IPS-20b (cell line): Measurements from ENCODE around the gene NTRK2.

ENCODE experiments used
- H3K27ac ChIP-seq: one replicate; pipeline ENCODE4 v1.5.1; 2013; ENCODE audit warnings: low read length
- H3K27me3 ChIP-seq: 2 replicates; pipeline ENCODE4 v1.6.1; 2013; ENCODE audit warnings: mild to moderate bottlenecking, low read length, inconsistent platforms; ENCODE audit not compliant: insufficient read depth
- H3K36me3 ChIP-seq: 2 replicates; pipeline ENCODE4 v1.6.1; 2013; ENCODE audit warnings: low read depth, mild to moderate bottlenecking, inconsistent platforms, low read length, moderate library complexity; ENCODE audit not compliant: insufficient read depth
- H3K4me1 ChIP-seq: 2 replicates; pipeline ENCODE4 v1.6.1; 2013; ENCODE audit warnings: mild to moderate bottlenecking, control low read depth, inconsistent platforms, low read length, moderate library complexity; ENCODE audit not compliant: insufficient read depth
- H3K4me3 ChIP-seq: 2 replicates; pipeline ENCODE4 v1.5.1; 2013; ENCODE audit warnings: mild to moderate bottlenecking, low read length, inconsistent platforms
- H3K9ac ChIP-seq: 2 replicates; pipeline ENCODE4 v1.6.1; 2013; ENCODE audit warnings: low read depth, mild to moderate bottlenecking, inconsistent platforms, low read length, moderate library complexity
- H3K9me3 ChIP-seq: 2 replicates; pipeline ENCODE4 v1.6.1; 2013; ENCODE audit warnings: mild to moderate bottlenecking, low read depth, low read length, inconsistent platforms; ENCODE audit not compliant: insufficient read depth

NTRK2 gene

GRCh38 chr9:84932915-84933527, 263.5 kb downstream of the NTRK2 start:
- H3K4me3 ChIP-seq: no peak overlapping the region
- H3K9ac ChIP-seq: no peak overlapping the region
- no peaks in the 10 kb centered on the region for H3K27me3 ChIP-seq
- H3K36me3 ChIP-seq: no peaks in the 10 kb centered on the region
- H3K27ac ChIP-seq: no peak overlapping the region
- H3K9me3 ChIP-seq: no peaks in the 10 kb centered on the region
- H3K4me1 ChIP-seq: peaks cover 10% of the 10 kb centered on the region; the same call in 1 of the 2 replicates

DNA sequence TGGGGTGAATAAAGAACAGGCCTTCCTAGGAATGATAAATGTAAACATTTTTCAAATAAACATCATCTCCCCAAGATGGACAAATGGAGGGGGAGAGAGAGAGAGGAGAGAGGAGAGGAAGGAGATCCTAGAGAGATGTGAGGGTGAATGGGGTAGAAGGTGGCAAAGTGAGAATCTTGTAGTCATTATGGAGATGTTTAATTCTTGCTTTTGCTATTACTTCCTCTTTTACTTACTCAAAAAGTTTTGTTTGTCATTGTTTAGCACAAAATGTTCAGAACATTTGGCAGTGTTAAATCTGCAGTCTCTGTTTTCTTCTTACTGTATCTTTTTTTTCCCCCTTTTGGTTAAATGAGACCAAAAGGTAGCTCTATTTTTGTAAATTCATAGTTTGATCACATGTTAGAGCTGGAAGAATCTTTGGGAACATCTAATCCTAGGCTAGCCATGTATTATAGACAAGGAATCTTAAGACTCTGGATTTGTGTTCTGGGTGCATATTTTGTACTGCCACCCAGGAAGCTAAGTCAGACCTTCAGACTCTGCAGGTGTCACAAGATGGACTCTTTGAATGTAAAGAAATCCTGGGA, 266.1 kb downstream of the NTRK2 start:
- Histone ChIP-seq H3K9me3 (no peaks in the 10 kb centered on the region), H3K36me3 (no peaks in the 10 kb centered on the region), H3K4me1 (peaks cover 10% of the 10 kb centered on the region; the same call in 1 of the 2 replicates), H3K27me3 (no peaks in the 10 kb centered on the region), H3K4me3 (no peak overlapping the region), H3K27ac (no peak overlapping the region), H3K9ac (no peak overlapping the region)

DNA sequence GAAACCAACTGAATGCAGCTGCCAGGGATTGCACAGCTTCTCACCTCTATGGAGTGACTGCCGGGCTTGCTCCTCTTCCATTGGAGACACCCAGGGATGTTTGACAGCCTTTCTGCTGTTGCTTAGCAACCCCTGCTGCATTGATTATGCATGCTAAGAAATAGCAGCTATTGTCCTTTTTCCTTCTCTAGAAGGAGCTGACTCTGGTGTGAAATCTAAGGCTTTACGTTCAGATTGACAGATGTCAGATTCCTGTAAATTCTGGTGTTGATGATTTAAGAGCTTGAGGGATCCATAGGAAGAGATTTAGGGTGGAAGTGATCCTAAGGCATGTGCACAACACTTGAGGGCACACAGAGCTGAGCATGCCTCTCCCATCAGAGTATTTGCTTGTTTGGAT, 267.7 kb downstream of the NTRK2 start:
- Histone ChIP-seq H3K9ac (no peak overlapping the region), H3K27ac (no peak overlapping the region), H3K9me3 (no peaks in the 10 kb centered on the region), H3K27me3 (no peaks in the 10 kb centered on the region), H3K4me1 (peaks cover 10% of the 10 kb centered on the region; the same call in 1 of the 2 replicates), H3K4me3 (no peak overlapping the region), H3K36me3 (no peaks in the 10 kb centered on the region)

DNA sequence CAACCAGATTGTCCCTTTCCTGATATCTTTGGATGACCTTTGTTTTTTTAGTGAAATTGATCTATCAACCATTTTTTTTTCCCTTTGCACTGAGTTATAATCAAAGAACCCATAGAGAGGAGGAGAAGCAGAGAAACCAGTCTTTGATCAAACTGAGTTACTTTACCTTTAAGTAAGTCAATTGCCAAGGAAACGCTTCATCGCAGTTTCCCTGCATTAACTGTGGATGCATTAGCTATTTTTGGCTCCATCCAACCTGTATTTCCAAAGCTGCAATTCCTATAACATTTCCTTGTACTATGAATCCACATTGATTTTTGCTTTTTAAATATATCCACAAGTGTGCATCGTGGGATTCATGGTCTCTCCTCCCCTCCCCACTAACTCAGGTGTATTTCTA, 268.1 kb downstream of the NTRK2 start:
- Histone ChIP-seq H3K9me3 (no peaks in the 10 kb centered on the region), H3K4me1 (peaks cover 10% of the 10 kb centered on the region; the same call in 1 of the 2 replicates), H3K27me3 (no peaks in the 10 kb centered on the region), H3K4me3 (no peak overlapping the region), H3K9ac (no peak overlapping the region), H3K36me3 (no peaks in the 10 kb centered on the region), H3K27ac (no peak overlapping the region)

DNA sequence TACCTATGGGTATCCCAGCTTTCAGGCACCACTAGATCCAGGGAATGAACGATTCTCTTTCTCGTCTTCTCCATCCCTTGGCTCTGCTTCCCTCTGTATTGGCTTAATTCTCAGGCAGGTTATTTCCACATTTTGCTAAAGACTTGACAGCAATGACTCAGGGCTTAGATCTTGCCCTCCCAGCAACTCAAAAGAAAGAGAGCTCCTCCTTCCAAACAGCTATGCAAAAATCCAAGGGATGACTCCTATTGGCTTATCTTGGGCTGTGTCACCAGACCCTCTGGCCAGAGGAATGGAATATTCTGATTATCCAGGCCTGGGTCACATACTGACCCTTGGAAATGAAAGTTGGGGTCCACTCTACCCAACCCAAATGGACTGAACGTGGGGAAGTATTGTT, 270.2 kb downstream of the NTRK2 start:
- H3K9ac ChIP-seq: no peak overlapping the region
- H3K4me3 ChIP-seq: no peak overlapping the region
- no peaks in the 10 kb centered on the region for H3K27me3 ChIP-seq
- peaks cover 4% of the 10 kb centered on the region; the same call in 1 of the 2 replicates for H3K4me1 ChIP-seq
- no peak overlapping the region for H3K27ac ChIP-seq
- H3K9me3 ChIP-seq: no peaks in the 10 kb centered on the region
- no peaks in the 10 kb centered on the region for H3K36me3 ChIP-seq

DNA sequence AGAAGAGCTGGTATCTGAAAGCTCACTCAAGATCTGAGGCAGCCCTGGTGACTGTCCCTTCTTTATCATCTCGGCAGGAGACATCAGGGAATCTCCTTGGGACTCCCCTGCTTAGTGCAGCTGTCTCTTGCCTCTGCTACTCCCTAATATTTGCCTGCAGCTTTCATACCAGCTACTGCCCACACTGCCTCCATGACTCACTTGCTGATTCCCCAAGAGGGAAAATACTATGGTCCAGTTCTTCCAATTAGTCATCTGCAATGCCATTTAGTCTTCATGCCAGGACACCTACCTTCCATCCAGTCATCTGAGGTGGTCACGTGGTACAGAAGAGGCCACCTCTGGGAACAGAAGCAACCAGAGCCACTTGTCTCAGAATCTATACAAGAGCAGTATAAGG, 270.8 kb downstream of the NTRK2 start:
- Histone ChIP-seq H3K36me3 (no peaks in the 10 kb centered on the region), H3K9ac (no peak overlapping the region), H3K9me3 (no peaks in the 10 kb centered on the region), H3K4me3 (no peak overlapping the region), H3K27ac (no peak overlapping the region), H3K27me3 (no peaks in the 10 kb centered on the region), H3K4me1 (peaks cover 4% of the 10 kb centered on the region; the same call in 1 of the 2 replicates)

DNA sequence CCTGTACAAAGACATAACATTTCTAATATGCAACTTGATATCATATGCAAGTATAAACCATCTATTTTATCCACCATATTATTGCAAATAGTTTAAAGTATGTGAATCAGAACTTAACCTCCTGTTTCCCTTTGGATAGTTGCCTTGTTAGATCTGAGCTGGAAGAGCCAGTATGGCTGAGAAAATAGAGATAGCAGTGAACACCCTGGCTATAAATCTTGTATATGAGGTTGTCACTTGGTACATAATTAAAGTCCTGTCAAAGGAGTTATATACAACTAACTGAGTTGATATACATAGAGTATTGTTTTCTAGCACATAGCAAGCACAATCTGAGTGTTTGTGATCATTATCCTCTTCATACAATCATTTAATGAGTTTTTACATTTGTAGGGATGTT, 272.3 kb downstream of the NTRK2 start:
- no peaks in the 10 kb centered on the region for H3K27me3 ChIP-seq
- H3K36me3 ChIP-seq: no peaks in the 10 kb centered on the region
- no peak overlapping the region for H3K4me3 ChIP-seq
- peaks cover 4% of the 10 kb centered on the region; the same call in 1 of the 2 replicates for H3K4me1 ChIP-seq
- H3K9me3 ChIP-seq: no peaks in the 10 kb centered on the region
- H3K27ac ChIP-seq: no peak overlapping the region
- H3K9ac ChIP-seq: no peak overlapping the region

DNA sequence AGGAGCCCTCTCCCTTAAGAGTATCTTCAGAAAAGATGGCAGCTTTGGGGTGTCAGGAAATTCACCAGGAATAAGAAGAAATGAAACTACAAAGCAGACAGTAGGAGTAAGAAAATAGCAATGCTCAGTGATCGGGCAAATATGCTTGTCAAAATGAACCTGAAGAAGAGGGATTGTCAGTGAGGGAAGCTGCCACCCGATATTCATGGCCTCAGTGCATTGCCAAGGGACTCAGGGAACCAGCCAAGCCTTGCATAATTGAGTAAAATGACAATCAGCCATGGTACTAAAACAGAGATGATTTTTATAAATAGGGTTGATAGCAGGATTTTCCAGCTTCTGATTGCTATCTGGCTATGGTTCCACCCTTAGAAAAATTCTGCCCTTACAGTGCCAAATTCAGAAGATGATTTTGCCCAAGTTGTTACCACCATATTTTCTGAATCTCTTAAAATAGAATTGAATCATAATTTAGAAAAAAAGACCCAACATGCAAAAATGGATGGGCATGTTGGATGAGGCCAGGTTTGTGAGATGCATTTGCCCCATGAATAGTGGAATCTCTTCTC, 274.0 kb downstream of the NTRK2 start:
- H3K4me3 ChIP-seq: no peak overlapping the region
- H3K4me1 ChIP-seq: no peaks in the 10 kb centered on the region
- H3K27ac ChIP-seq: no peak overlapping the region
- no peaks in the 10 kb centered on the region for H3K9me3 ChIP-seq
- H3K9ac ChIP-seq: no peak overlapping the region
- H3K27me3 ChIP-seq: no peaks in the 10 kb centered on the region
- H3K36me3 ChIP-seq: no peaks in the 10 kb centered on the region

GRCh38 chr9:84945878-84946538, 276.5 kb downstream of the NTRK2 start:
- Histone ChIP-seq H3K9me3 (no peaks in the 10 kb centered on the region), H3K4me3 (no peak overlapping the region), H3K4me1 (no peaks in the 10 kb centered on the region)

DNA sequence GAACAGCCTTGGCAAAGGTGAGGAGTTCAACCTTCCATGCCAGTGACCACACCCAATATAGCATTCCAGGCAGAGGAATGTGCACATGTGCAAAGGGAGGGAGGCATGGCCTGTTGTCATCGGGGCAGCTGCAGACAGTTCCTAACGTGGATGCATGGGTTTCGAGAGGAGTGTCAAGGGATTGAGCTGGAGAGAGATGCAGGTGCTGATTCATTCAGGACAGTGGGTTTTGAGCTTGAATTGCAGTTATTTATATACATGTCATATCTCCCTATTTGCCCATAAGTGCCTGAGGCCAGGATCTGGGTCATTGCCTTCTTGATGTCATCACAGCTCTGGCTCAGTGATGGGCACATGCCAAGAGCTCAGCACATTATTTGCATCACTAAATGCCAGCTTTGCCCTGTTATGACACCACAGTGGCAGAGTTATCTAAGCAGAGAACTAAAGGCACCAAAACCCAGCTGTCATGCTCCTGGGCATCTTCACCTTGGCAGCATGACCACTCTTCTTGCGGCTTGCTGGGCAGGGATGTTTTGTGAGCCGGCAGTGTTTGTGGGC, 278.0 kb downstream of the NTRK2 start:
- Histone ChIP-seq H3K9ac (no peak overlapping the region), H3K27ac (no peak overlapping the region), H3K36me3 (no peaks in the 10 kb centered on the region), H3K4me3 (no peak overlapping the region), H3K9me3 (no peaks in the 10 kb centered on the region), H3K4me1 (no peaks in the 10 kb centered on the region), H3K27me3 (no peaks in the 10 kb centered on the region)

More at GRCh38 chr9:84945878-84946538, 276.5 kb downstream of the NTRK2 start:
- Histone ChIP-seq H3K36me3 (no peaks in the 10 kb centered on the region), H3K27ac (no peak overlapping the region), H3K27me3 (no peaks in the 10 kb centered on the region), H3K9ac (no peak overlapping the region)

DNA sequence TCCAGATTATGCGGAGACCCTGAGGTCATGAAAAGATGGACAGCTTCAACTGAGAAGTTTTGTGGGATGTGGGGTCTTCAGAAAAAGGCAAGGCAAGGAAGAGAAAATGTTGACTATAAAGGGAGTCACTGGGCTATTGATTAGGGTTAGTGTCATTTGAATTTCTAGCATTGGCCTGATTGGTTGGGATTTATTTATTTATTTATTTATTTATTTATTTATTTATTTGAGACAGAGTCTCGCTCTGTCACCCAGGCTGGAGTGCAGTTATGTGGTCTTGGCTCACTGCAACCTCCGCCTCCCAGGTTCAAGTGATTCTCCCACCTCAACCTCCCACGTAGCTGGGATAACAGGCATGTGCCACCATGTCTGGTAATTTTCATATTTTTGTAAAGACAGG, 279.7 kb downstream of the NTRK2 start:
- no peaks in the 10 kb centered on the region for H3K9me3 ChIP-seq
- no peak overlapping the region for H3K9ac ChIP-seq
- H3K4me1 ChIP-seq: peaks cover 4% of the 10 kb centered on the region; the same call in 1 of the 2 replicates
- peaks cover 1% of the 10 kb centered on the region; the same call in 1 of the 2 replicates for H3K27me3 ChIP-seq
- no peak overlapping the region for H3K4me3 ChIP-seq
- H3K36me3 ChIP-seq: no peaks in the 10 kb centered on the region
- H3K27ac ChIP-seq: no peak overlapping the region
